NCI-H128 (cell line): ENCODE data around the gene PRKCE.

Source experiments
- DNase-seq: peaks from one replicate; lab custom pipeline; 2025; ENCODE audit not compliant: unreplicated experiment; lab: John Stamatoyannopoulos, UW

The PRKCE gene

GRCh38 chr2:46125798-46126197, 474.3 kb downstream of the PRKCE start:
- no peak for DNase-seq

DNA sequence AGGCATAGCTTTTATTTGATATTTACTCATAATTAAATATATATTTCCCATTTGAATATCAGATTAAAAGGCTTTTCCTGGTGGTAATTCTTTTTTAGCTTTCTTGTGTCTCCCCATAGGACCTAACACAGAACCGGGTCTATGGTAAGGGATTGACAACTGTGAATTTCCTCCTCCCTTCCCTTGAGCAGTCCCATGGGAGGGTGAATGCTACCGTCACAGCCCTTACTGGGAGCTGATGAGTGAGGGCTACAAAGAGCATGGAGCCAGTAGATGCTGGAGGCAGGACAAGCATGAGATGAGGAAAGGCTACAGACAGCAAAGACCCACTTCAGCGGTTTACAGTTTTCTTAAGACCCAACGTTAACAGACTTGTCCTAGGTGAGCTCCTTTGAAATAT, 475.1 kb downstream of the PRKCE start:
- DNase-seq = no peak

DNA sequence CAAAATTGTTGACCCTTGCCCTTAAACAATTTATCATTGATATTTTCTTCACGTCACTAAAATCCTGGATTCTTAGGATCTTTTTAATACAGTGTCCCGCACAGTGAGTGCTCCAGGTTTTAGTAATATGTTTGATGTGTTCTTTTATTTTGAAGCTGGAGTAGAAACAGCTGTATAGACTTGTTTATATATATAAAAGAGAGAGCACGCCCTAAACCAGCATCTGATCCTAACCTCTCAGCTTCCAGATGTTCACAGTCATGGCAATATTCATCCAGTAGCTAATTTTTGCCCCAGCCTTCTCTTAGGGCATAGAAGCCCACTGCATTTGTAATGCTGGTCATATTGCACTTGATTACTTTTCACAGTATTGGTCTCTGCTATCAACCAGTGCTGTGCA, 475.7 kb downstream of the PRKCE start:
- no peak for DNase-seq

DNA sequence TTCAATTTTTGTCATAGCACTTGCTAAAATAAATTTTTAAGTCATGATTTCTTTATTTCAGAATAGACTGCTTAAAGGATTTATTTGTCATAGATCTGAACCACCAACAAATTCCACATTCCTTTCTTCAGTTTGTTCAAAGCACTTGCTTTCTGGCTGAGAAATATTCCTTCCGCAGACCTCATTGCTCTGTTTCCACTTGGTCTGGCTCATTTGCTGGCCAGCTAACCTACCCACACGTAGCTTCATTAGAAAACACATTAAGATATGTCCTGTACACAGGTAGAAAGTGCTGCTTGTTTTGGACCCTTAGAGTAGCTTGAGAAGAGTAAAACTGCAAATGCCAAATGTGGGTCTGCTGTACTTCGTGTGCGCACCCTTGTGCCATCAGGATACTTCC, 479.0 kb downstream of the PRKCE start:
- no peak for DNase-seq

GRCh38 chr2:46132996-46133395, 481.5 kb downstream of the PRKCE start:
- no peak for DNase-seq

DNA sequence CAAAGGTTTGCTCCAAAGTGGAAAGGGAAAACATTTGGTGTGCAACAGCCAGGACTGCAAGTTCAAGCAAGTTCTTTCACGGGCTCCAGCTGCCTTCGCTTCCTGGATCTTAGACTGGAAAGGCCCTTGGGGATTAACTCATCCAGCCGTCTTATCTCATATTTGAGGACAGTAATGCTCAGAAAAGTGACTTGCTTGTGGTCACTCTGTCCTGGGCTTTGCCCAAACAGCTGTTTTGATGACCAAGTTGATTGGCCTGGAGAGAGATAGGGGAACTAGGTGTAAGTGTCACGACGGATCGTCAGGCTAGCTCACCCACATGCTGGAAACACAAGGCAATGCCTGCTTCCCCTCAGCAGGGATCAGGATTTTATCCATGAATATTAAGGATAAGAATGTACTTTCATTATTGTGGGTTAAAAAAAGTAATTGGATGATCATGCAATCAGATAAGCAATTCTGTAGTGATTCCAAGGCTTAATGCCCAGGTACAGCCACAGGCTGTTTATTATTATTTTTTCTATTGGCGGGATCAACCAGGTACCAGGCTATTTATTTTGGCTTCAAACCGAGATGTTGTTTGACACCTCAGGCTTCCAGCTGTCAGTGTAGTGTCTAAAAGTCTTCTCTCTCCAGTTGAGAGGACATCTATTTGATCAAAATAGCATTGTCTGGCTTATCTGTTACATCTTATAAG, 483.2 kb downstream of the PRKCE start:
- DNase-seq = no peak

DNA sequence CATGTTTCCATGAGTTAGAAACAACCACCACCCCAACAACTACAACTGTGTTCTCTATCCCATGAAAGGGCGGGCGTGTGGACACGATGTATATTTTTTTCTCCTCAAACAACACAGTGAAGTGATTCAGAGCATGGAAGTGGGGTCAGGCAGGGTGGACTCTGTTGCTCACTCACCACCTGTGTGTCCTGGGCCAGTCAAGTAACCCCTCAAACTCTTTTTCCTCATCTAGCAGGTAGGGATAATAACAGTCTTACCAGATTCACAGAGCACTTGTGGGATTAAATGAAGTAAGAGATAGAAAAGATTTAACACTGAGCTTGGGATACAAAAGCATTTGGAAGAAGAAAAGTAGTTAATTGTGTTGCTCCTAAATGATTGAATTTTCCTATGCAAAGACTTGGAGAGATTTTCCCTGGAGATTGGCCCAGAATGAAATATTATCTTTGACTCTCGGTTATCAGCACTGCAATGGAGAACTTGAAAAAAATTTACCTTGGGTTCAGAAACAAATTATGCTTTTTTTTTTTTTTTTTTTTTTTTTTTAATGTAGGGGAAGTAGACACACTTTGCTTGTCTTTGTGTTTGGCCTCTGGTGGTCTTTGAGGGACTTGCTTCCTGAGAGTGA, 483.9 kb downstream of the PRKCE start:
- DNase-seq = no peak

GRCh38 chr2:46135958-46136357, 484.5 kb downstream of the PRKCE start:
- DNase-seq = no peak

GRCh38 chr2:46136481-46136880, 485.0 kb downstream of the PRKCE start:
- no peak for DNase-seq

GRCh38 chr2:46136953-46137352, 485.5 kb downstream of the PRKCE start:
- no peak for DNase-seq

GRCh38 chr2:46142546-46143428, 491.3 kb downstream of the PRKCE start:
- DNase-seq = no peak

DNA sequence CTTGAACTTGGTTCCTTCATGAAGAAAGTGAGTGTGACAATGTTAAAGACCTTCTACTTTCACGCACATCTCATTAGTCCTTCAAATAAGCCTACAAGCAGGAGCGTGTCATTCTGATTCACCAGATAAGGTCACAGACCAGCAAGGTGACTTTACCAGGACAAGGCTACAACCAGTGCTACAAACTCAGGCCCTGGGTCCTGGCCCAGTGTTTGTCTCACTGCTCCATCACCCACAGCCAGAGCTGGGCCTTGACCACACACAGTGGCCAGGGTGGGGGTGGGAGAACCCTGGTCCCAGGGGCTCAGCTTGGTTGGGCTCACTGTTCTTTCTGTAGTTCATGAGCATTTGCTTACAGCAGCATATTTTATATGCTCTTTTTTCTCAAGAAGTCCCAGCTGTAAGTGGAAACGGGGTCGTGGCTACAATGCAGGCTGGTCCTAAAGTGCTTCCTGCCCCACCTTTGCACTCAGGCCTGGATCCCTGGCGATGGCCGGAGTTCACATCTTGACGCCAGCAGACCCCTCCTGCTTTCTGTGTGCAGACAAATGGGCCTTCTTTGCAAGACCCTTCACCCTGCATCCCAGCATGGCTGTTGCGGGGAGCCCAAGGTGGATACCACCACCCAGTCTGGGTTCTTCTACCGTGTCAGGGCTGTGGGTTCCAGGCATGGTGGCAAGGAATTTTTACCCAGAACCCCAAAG, 492.1 kb downstream of the PRKCE start:
- no peak for DNase-seq

- DNase-seq = no peak
Measured at GRCh38 chr2:46144133-46144800, 492.8 kb downstream of the PRKCE start.

DNA sequence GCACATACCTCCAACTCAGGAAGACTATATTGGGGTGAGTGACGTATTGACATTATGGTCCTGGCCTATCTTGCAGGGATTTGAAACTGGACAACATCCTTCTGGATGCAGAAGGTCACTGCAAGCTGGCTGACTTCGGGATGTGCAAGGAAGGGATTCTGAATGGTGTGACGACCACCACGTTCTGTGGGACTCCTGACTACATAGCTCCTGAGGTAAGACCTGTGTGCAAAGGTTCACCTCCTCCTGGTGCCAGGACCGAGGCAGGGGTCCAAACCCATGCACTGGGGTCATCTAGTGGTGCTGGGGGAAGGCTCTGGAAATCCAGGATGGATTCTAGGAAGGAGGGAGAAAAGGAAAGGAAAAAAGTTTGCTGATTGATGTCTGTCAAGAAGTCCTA, 493.5 kb downstream of the PRKCE start:
- DNase-seq = no peak

DNA sequence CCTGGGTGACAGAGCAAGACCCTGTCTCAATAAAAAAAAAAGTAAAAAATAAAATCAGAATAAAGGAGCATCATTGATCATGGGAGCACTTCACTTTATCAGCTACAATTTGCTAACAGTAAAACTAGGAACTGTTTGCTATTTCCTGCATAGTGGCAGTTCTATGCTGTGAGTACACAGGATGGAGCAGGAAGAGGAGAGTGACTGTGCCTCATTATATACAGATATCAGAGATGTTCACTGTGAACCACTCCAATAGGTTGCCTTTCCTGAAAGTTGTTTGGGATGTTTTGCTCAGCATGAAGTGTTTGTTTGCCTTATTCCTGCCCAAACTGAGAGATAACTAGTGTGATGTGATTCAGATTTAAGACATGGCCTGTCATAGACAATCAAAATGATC, 494.4 kb downstream of the PRKCE start:
- no peak for DNase-seq

- no peak for DNase-seq
Measured at GRCh38 chr2:46146866-46147502, 495.5 kb downstream of the PRKCE start.

- no peak for DNase-seq
Measured at GRCh38 chr2:46147626-46148368, 496.3 kb downstream of the PRKCE start.

DNA sequence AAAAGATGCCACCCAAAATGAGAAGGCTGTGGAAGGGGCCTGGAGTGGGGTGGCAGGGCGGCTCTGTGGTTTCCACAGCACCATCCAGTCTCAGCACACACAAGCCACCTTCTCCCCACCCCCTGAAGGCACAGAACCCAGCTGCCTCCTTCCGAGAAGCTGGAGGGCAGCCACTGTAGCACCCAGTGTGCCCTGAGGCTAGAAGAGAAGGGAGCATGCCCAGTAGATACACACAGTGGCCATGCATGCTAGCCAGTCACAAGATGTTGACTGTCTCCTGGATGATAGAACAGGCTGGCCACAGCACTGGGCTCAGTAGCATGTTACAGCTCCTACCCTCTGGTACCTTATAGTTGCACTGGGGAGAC, 496.9 kb downstream of the PRKCE start:
- DNase-seq = no peak

GRCh38 chr2:46150445-46150955, 499.0 kb downstream of the PRKCE start:
- DNase-seq = no peak

DNA sequence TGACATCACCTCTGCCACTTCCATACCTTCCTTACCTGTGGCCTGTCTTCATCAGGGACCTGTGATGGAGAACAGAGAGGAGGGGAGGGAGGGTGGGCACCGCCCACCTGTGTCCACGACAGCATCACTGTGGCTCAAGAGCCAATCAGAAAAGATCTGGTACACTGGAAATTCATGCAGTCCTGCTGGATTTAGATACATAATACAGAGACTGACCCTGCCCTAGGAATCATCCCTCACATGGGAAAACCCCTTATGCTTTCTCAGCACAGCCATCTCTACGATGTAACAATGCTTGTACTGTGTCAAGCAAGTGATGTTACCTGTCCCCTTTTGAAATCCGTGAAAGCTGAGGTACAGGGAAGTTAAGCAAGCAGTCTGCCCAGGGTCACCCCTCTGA, 500.1 kb downstream of the PRKCE start:
- no peak for DNase-seq
